Activated CD4-positive, alpha-beta memory T cell treated with anti-CD3 and anti-CD28 coated beads for 36 hours (primary cell): Measurements from ENCODE around the gene KIAA0930. TPM values are rescaled to one million over a fixed set of nuclear protein-coding genes. Genes with fewer than 3 reads are reported as not detected.

ENCODE experiments used
- CTCF ChIA-PET: fragments of 350-600 bp; sonication (Branson Sonifier 250); formaldehyde crosslinking; loops from one replicate; lab custom pipeline; 2021; ENCODE audit warnings: antibody characterized with exemption, inconsistent platforms; lab: Charles Lee
- POLR2A ChIA-PET: fragments of 350-600 bp; sonication (Branson Sonifier 250); formaldehyde crosslinking; loops from one replicate; lab custom pipeline; 2021; ENCODE audit warnings: antibody characterized with exemption; lab: Charles Lee
- DNase-seq: peaks from one replicate; pipeline ENCODE4 v3.0.0-alpha.2; 2020
- H3K27ac Mint-ChIP-seq: one replicate; pipeline ENCODE4 v1.8.0; 2021; ENCODE audit warnings: mixed read lengths
- H3K27me3 Mint-ChIP-seq: one replicate; pipeline ENCODE4 v1.8.0; 2021; ENCODE audit warnings: mixed read lengths
- H3K36me3 Mint-ChIP-seq: one replicate; pipeline ENCODE4 v1.8.0; 2021; ENCODE audit warnings: mixed read lengths
- H3K4me1 Mint-ChIP-seq: one replicate; pipeline ENCODE4 v1.8.0; 2021; ENCODE audit warnings: low read depth, mixed read lengths
- H3K4me3 Mint-ChIP-seq: one replicate; pipeline ENCODE4 v1.8.0; 2021; ENCODE audit warnings: mild to moderate bottlenecking, mixed read lengths
- H3K9me3 Mint-ChIP-seq: one replicate; pipeline ENCODE4 v1.8.0; 2021; ENCODE audit warnings: mixed read lengths
- intact Hi-C: fragments of 100-400 bp; cut with micrococcal nuclease; formaldehyde crosslinking; loops from one replicate; pipeline ENCODE4 v1.15.1; 2023
- total RNA-seq, 2 experiments: library from RNA; stranded (reverse); gene quantifications; one replicate each; pipeline ENCODE4 v1.2.3, GENCODE V29; 2021

KIAA0930 gene
- total RNA-seq, 2 experiments from 2014 or later = 31.1 to 31.9 TPM

DNA sequence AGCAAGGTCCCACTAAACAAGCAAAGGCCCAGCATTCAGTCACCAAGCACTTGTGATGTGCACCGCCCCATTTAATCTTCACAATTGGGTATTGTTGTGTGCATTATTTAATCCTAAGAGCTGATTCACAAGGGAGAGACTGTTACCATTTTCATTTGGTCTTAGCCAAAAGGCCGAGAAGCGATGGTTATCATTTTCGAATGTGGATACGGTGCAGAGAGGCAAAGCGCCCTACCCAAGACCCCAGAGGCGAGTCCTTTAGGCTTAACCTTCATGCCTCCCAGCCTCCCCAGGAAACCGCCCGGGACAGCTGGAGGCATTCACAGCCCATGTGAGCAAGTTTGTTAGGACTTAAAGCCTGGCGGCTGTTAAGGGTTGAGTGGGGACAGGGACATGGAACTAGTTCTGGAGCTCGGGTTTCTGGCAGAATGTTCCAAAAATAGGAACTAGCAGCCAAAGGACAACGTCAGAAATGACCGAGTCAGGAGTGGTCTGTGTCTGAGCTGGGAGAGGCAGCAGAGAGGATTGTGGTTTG is 31.0 kb upstream of the KIAA0930 start:
- no peak overlapping the region for H3K27ac Mint-ChIP-seq
- no peaks in the 10 kb centered on the region for H3K36me3 Mint-ChIP-seq
- peaks cover 13% of the 10 kb centered on the region for H3K27me3 Mint-ChIP-seq
- intact Hi-C loops = no loop called here
- no peak for DNase-seq
- ChIA-PET POLR2A (no interaction called here), CTCF (interaction anchor here (0.7 to 1.7 kb wide), 5 partner anchors 143 to 282 kb away, joined by 3 to 8 read pairs (median 4); no protein-coding TSS in a partner anchor)
- no peak overlapping the region for H3K4me3 Mint-ChIP-seq
- no peaks in the 10 kb centered on the region for H3K9me3 Mint-ChIP-seq
- H3K4me1 Mint-ChIP-seq = peaks cover 6% of the 10 kb centered on the region

DNA sequence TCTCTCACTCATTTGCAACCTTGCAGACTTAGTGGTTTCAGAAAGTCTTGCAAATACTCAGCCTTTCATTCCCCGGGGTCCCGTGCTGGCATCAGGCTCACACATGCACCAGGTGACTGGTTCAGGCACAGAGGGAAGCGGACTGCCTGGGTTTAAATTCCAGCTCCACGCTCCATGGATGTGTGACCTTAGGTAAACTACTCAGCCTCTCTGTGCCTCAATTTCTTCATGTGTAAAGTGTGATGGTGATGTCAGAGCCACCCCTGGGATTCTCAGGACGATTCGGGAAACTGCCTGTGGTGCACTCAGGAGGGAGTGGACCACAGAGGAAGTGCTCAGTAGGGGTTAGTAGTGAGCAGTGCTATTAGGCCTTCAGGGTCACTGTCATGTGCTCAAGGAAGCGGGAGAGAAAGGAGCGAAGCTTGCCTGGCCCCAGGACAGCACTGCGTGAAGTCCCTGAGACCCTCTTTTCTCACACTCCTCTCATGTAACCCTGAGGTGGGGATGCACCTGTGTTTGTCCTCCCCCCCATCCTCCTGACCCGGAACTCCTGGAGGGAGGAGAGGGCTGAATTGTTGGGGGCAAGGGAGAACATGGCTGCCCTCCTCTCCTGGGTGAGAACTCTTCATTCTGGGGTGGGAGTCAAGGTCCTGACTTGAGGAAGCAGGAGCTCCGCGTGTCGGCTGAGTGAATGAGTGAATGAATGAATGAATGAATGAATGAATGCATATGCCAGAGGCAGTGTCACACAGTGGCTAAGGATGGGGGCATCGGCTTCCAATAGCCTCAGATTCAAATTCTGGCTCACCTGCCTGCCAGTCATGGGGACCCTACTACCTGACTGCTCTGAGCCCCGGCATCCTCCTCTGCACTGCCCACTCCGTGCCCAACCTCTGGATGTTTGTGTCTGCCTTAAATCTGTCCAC is 29.7 kb upstream of the KIAA0930 start:
- H3K4me3 Mint-ChIP-seq = no peak overlapping the region
- H3K36me3 Mint-ChIP-seq = no peaks in the 10 kb centered on the region
- no peaks in the 10 kb centered on the region for H3K9me3 Mint-ChIP-seq
- ChIA-PET POLR2A (no interaction called here), CTCF (interaction anchor here (0.6 to 1.9 kb wide), 6 partner anchors 12 to 997 kb away, joined by 3 to 6 read pairs (median 5); partner anchors contain the start of gene TTC38)
- no peak overlapping the region for H3K27ac Mint-ChIP-seq
- DNase-seq = no peak
- peaks cover 13% of the 10 kb centered on the region for H3K27me3 Mint-ChIP-seq
- H3K4me1 Mint-ChIP-seq = peaks cover 6% of the 10 kb centered on the region
- intact Hi-C loops = no loop called here

DNA sequence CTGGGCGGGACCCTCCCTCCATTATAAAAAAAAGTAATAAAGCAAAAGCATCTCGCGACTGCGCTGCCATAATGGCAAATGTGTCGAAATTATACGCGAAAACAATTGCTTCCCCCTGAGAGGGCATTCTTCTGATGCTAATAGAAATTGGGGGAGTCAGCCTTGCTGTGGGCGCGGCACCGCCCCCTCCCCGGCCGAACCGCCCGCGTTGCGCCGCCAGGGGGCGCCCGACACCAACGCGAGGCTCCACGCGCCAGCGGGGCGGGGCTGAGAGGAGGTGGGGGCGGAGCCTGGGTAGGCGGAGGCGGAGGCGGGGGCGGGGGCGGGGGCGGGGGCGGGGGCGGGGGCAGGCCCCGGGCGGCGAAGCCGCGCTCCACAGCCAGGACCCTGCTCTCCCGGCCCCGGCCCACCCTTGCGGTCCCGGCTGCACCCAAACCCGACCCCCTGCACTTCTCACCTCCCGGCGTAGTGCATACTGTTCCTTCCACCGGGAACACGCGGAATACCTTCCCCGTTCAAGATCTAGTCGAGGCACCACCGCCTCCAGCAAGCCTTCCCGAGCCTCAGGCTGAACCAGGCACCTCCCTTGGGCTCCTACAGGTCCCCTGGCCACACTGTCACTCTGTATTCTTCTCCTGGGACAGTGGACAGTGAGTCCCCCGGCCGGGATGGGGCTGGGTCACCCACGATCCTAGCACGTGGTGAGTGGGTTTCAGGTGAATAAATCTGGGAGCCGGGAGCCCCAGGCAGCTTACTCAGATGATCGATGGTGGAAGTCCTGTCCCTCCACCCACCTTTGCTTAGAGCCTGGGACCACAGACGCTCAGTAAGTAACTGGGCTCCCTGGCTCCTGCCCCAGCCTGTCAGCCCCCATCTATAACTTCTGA is 28.5 kb upstream of the KIAA0930 start:
- intact Hi-C loops = loop anchor here (1.0 to 5.0 kb wide), 5 partner anchors 40 to 283 kb away; partner anchors contain the start of gene FAM118A
- H3K9me3 Mint-ChIP-seq = no peaks in the 10 kb centered on the region
- POLR2A ChIA-PET = no interaction called here

DNA sequence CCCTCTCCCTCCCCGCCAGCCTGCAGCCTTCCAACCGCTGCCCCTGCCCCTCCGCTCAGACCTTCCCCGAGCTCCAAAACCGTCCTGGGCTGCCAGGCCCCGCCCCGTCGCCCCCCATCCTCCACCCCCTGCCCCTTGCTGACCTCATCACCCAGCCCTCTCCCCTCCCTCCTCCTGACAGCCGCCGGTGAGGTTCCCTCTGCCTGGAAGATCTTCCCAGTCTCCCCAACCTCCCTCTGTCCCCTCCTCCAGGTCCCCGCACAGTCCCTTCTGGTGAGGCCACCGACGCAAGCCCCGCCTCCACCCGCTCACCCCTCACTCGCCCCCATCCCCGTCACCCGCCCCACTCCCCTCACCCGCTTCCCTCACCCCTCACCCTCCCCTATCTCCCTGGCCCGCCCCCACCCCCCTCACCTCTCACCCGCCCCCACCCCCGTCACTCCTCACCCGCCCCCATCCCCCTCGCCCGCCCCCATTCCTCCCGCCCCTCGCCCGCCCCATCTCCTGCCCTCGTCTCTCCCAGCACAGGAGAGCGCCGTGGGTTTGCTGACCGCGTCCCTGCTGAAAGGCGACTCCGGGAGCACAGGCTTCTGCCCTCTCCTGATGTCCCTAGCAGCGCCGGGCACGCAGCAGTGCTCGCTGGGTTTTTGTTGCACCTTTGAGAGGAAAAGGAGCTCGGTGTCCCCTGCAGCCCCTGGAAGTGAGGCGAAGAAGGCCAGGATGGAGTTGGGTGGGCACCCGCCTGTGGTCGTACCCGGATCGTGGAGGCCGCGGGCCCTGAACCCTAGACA is 27.7 kb upstream of the KIAA0930 start:
- Mint-ChIP-seq H3K27me3 (peaks cover 17% of the 10 kb centered on the region), H3K36me3 (no peaks in the 10 kb centered on the region), H3K9me3 (no peaks in the 10 kb centered on the region), H3K4me3 (peak overlapping the region; percentile 69), H3K27ac (no peak overlapping the region), H3K4me1 (peaks cover 6% of the 10 kb centered on the region)
- ChIA-PET CTCF (interaction anchor here (0.6 to 2.0 kb wide), 4 partner anchors 12 to 169 kb away, joined by 3 to 9 read pairs (median 4); no protein-coding TSS in a partner anchor), POLR2A (no interaction called here)
- intact Hi-C loops = loop anchor here (2.0 to 5.0 kb wide), 4 partner anchors 40 to 284 kb away; partner anchors contain the start of gene FAM118A
- DNase-seq = peak; percentile 29

More for the DNA sequence above, 28.5 kb upstream of the KIAA0930 start:
- Mint-ChIP-seq H3K4me3 (peak overlapping the region; percentile 69), H3K27ac (peak overlapping the region; percentile 46), H3K36me3 (no peaks in the 10 kb centered on the region), H3K4me1 (peaks cover 6% of the 10 kb centered on the region), H3K27me3 (peaks cover 13% of the 10 kb centered on the region)
- DNase-seq = peak; percentile 86
- CTCF ChIA-PET = interaction anchor here (0.6 to 2.0 kb wide), 6 partner anchors 13 to 999 kb away, joined by 3 to 9 read pairs (median 6); partner anchors contain the start of gene TTC38

DNA sequence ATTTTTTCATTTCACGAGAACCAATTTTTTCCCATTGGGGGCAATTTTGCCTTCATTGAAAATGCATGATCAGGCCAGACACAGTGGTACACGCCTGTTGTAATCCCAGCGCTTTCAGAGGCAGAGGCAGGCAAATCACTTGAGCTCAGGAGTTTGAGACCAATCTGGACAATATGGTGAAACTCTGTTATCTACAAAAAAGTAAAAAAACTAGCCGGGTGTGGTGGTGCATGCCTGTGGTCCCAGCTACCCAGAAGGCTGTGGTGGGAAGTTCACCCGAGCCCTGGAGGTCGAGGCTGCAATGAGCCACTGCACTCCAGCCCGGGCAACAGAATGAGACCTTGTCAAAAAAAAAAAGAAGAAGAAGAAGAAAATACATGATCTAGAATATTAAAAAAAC is 24.8 kb upstream of the KIAA0930 start:
- DNase-seq = no peak
- H3K27me3 Mint-ChIP-seq = peaks cover 13% of the 10 kb centered on the region
- intact Hi-C loops = loop anchor here (5.0 kb wide), 2 partner anchors 132 to 287 kb away; no protein-coding TSS in a partner anchor
- H3K4me3 Mint-ChIP-seq = no peak overlapping the region
- no peak overlapping the region for H3K27ac Mint-ChIP-seq
- H3K9me3 Mint-ChIP-seq = no peaks in the 10 kb centered on the region
- CTCF ChIA-PET = interaction anchor here (0.5 kb wide), 1 partner anchor 352 kb away, joined by 3 read pairs; no protein-coding TSS in a partner anchor
- peaks cover 6% of the 10 kb centered on the region for H3K4me1 Mint-ChIP-seq
- POLR2A ChIA-PET = no interaction called here
- H3K36me3 Mint-ChIP-seq = no peaks in the 10 kb centered on the region

DNA sequence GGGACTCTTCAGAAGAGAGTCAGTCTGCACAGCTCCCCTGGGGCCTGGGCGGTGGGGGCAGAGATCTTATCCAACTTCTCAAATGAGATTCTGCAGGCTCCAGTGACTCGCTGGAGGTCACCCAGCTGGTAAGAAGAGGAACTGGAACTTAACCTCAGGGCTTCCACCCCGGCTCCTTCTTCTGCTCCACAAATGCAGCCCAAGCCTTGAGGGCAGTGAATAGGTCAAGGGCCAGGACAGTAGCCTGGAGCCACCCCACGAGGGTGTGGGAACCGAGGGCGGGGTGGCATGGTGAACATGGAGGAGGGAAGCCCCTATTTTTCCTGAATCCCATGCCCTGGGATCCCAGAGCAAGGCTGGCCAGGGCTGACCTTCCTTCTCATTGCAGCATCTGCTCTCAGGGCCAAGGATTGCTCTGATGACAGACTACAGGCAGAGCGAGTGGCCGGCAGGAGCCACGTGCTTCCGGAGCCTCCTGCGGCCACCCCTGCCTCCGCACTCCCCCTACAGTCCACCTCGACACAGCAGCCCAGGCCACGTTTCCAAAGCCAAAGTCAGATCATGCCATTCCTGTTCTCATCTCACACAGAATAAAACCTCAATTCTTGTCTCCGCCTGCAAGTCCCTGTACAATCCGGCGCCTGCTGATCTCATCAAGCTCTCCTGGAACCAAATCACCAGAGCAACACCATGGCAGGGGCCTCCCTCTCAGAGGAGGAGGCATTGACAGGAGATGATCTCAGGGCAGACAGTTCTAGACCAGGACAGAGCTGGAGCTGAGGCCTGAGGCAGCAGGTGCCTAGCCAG is 23.0 kb upstream of the KIAA0930 start:
- ChIA-PET CTCF (no interaction called here), POLR2A (no interaction called here)
- intact Hi-C loops = no loop called here
- no peak overlapping the region for H3K4me3 Mint-ChIP-seq
- no peaks in the 10 kb centered on the region for H3K4me1 Mint-ChIP-seq
- DNase-seq = no peak
- H3K27ac Mint-ChIP-seq = no peak overlapping the region
- no peaks in the 10 kb centered on the region for H3K9me3 Mint-ChIP-seq
- H3K36me3 Mint-ChIP-seq = no peaks in the 10 kb centered on the region
- H3K27me3 Mint-ChIP-seq = peaks cover 5% of the 10 kb centered on the region

DNA sequence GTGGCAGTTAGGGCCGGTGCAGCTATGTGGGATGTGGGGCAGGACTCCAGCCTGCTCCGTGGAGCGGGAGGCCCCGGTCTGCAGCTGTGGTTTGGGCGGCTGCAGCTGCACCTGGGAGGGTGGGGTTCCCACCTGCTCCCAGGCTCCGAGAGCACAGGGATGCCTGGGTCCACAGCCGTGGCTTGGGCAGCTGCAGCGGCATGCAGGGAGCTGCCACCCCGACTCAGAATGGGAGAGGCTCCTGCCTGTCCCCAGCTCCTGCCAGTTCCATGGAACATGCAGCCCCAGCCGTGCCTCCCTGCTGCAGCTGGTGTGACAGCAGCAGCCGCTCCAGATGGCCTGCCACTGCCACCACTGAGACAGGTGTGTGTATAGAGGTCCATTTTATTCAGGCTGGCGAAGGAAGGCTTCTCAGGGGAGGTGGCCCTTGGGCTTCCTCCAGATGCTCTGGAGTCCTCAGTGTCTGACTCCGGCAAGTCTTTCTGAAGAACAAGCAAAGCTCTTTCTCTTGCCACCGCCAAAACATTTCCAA is 22.3 kb upstream of the KIAA0930 start:
- no peak for DNase-seq
- H3K27ac Mint-ChIP-seq = no peak overlapping the region
- CTCF ChIA-PET = no interaction called here
- POLR2A ChIA-PET = no interaction called here
- peaks cover 5% of the 10 kb centered on the region for H3K27me3 Mint-ChIP-seq
- intact Hi-C loops = no loop called here
- no peaks in the 10 kb centered on the region for H3K4me1 Mint-ChIP-seq
- H3K36me3 Mint-ChIP-seq = no peaks in the 10 kb centered on the region
- H3K9me3 Mint-ChIP-seq = no peaks in the 10 kb centered on the region
- H3K4me3 Mint-ChIP-seq = no peak overlapping the region

DNA sequence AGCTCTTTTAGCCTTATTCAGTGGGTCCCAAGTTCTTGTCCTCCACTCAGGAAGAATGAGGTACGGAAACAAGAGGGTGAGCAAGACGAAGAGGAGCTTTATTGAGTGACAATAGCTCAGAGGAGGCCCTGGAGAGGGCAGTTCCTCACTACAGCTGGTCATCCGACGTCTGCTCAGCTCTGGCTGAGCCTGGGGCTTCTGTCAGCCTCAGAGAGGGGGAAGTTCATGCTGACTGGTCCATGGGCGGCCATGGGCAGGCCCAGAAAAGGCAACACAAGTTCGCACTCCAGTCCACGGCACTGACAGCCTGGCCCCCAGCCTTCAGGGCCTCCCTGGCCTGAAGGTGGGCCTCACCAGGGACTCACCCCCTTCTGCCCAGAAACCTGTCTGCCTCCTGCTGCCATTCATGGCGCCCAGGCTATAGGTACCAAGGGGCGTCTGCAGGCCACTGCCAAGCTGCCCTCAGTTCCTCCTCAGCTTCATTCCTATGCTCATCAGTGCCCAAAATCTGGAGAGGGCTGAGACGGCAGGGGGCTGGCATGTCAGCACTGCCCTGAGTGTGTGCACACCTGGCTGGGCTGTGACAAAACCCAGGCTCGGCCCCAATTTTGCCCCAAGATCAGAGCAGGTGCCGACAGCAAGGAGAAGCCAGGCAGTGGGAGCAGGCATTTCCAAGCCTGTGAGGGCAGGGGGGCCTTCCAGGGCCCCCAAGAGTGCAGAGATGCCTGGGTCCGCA is 21.7 kb upstream of the KIAA0930 start:
- Mint-ChIP-seq H3K9me3 (no peaks in the 10 kb centered on the region), H3K4me1 (no peaks in the 10 kb centered on the region), H3K27me3 (peaks cover 5% of the 10 kb centered on the region), H3K27ac (no peak overlapping the region), H3K36me3 (no peaks in the 10 kb centered on the region), H3K4me3 (no peak overlapping the region)
- intact Hi-C loops = no loop called here
- DNase-seq = no peak
- CTCF ChIA-PET = no interaction called here
- POLR2A ChIA-PET = no interaction called here

DNA sequence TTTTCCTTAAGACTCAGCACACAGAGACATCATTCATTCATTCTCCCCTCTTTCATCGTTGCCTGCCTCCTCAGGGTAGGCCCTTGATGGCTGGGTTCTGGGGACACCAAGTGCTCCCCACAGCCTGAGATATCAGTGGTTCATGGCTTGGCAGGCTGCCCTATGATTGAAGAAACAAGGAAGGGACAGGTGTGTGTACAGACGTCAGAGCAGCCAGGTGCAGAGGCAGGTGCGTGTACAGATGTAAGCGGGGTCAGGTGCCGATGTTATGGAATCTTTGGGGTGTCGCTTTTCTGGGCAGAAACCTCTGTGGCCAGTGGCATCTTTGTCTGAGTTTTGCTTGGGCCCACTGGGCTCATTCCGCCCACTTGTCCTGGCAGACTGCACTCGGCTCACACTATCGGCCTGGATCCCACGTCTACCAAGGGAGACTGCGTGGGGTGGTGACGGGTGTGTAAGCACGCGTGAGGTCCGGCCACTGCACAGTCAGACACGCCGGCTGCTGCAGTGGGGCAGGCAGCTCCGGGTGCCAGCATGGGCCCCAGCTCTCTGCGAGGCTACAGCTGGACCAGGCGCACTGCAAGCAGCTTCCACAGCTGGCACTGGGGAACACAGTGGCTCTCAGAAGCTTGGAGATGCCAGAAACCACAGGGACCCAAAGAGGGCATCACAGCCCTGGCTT is 20.9 kb upstream of the KIAA0930 start:
- Mint-ChIP-seq H3K27ac (no peak overlapping the region), H3K4me1 (no peaks in the 10 kb centered on the region), H3K36me3 (no peaks in the 10 kb centered on the region), H3K9me3 (no peaks in the 10 kb centered on the region), H3K27me3 (peaks cover 5% of the 10 kb centered on the region), H3K4me3 (no peak overlapping the region)
- ChIA-PET POLR2A (no interaction called here), CTCF (no interaction called here)
- no peak for DNase-seq
- intact Hi-C loops = no loop called here
